ENCODE measurements around the gene SELENON.

DNA sequence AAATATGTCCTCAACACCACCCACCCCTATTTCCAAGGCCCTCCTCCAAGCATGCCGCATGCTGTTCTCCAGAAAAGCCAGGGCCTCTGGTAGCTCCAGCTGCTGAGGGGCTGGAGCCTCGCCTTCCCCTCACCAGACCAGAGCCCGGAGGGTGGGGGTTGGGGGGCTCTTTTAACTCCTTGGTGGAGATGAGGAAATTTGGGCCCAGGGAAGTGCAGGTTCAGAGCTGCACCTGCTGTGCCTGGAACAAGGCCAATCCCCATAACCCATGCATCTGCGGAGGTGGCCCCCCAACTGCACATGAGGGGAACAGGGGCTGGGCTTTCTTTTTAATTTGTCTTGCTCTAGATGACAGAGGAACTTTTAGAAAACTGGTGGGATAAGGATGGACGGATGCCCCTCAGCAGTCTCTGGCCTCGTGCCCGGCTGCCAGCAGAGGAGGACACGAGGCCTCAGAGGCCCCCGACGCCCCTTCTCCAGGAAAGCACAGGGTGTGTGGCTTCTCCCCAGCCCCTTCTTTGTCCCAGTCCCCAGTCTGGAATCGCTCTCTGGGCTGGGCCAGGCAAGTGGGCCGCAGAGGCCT is 550 bp upstream of the SELENON start:
- TF ChIP-seq YY1 (IDR thresholded peaks at IDR 0.05; ENCODE audit: insufficient read depth, insufficient read length) (no peak), ZNF274 (IDR thresholded peaks at IDR 0.05; ENCODE audit: low read depth, low read length) (no peak)
